ENCODE results near the gene CAND2.

- no peak for TF ChIP-seq CTCF (IDR thresholded peaks at IDR 0.05)
- no peak for TF ChIP-seq POLR2A (IDR thresholded peaks at IDR 0.05)
- TF ChIP-seq EP300 (IDR thresholded peaks at IDR 0.05), result no peak
These were observed 29.9 kb upstream of the CAND2 start for GRCh38 chr3:12766541-12766940.
